Activated B cell treated with CpG ODN at 0.5 μM for 24 hours (primary cell): ENCODE results near the gene TIMM21. TPM values are rescaled to one million over a fixed set of nuclear protein-coding genes. Genes with fewer than 3 reads are reported as not detected.

Experiments used
- ATAC-seq: fragments of 200-7000 bp; cut with Tn5 transposase; one replicate; pipeline ENCODE4 v1.10.0; 2021; ENCODE audit warnings: low read depth, mild to moderate bottlenecking, moderate library complexity
- CTCF ChIA-PET: fragments of 350-600 bp; sonication (Branson Sonifier 250); formaldehyde crosslinking; loops from one replicate; lab custom pipeline; 2021; ENCODE audit warnings: antibody characterized with exemption; lab: Charles Lee
- POLR2A ChIA-PET: fragments of 350-600 bp; sonication (Branson Sonifier 250); formaldehyde crosslinking; loops from one replicate; lab custom pipeline; 2021; ENCODE audit warnings: antibody characterized with exemption; lab: Charles Lee
- DNase-seq: peaks from one replicate; pipeline ENCODE4 v3.0.0; 2022
- H3K27ac Mint-ChIP-seq: one replicate; pipeline ENCODE4 v1.8.0; 2020; ENCODE audit warnings: mixed read lengths
- H3K27me3 Mint-ChIP-seq: one replicate; pipeline ENCODE4 v1.8.0; 2021; ENCODE audit warnings: mixed read lengths
- H3K36me3 Mint-ChIP-seq: one replicate; pipeline ENCODE4 v1.8.0; 2021; ENCODE audit warnings: low read depth, mixed read lengths
- H3K4me1 Mint-ChIP-seq: one replicate; pipeline ENCODE4 v1.8.0; 2021; ENCODE audit warnings: mixed read lengths
- H3K4me3 Mint-ChIP-seq: one replicate; pipeline ENCODE4 v1.8.0; 2020; ENCODE audit warnings: mild to moderate bottlenecking, mixed read lengths
- H3K9me3 Mint-ChIP-seq: one replicate; pipeline ENCODE4 v1.8.0; 2020; ENCODE audit warnings: mixed read lengths
- intact Hi-C: fragments of 100-400 bp; cut with micrococcal nuclease; formaldehyde crosslinking; loops from one replicate; pipeline ENCODE4 v1.15.1; 2024
- total RNA-seq: library from RNA; stranded (reverse); gene quantifications from 2 replicates; pipeline ENCODE4 v1.2.3, GENCODE V29; 2022
- TF ChIP-seq, protein P1 (sequence below): fragments of 200-600 bp; IDR thresholded peaks from one replicate; pipeline ENCODE4 v1.8.0; 2022; ENCODE audit warnings: antibody characterized with exemption, mild to moderate bottlenecking

TIMM21 gene
- total RNA-seq, 1 donor from 2014 or later, result 23.3 TPM

GRCh38 chr18:74139411-74139810 is 8.9 kb upstream of the TIMM21 start:
- intact Hi-C loops, result no loop called here
- ChIA-PET CTCF (interaction anchor here (1.1 kb wide), 1 partner anchor 28 kb away, joined by 3 read pairs; no protein-coding TSS in a partner anchor), POLR2A (no interaction called here)
- peaks cover 19% of the 10 kb centered on the region for H3K27me3 Mint-ChIP-seq
- no peaks in the 10 kb centered on the region for H3K4me1 Mint-ChIP-seq
- DNase-seq, result no peak
- no peak overlapping the region for H3K4me3 Mint-ChIP-seq
- TF ChIP-seq, protein P1, sequence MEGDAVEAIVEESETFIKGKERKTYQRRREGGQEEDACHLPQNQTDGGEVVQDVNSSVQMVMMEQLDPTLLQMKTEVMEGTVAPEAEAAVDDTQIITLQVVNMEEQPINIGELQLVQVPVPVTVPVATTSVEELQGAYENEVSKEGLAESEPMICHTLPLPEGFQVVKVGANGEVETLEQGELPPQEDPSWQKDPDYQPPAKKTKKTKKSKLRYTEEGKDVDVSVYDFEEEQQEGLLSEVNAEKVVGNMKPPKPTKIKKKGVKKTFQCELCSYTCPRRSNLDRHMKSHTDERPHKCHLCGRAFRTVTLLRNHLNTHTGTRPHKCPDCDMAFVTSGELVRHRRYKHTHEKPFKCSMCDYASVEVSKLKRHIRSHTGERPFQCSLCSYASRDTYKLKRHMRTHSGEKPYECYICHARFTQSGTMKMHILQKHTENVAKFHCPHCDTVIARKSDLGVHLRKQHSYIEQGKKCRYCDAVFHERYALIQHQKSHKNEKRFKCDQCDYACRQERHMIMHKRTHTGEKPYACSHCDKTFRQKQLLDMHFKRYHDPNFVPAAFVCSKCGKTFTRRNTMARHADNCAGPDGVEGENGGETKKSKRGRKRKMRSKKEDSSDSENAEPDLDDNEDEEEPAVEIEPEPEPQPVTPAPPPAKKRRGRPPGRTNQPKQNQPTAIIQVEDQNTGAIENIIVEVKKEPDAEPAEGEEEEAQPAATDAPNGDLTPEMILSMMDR, result no peak
- H3K36me3 Mint-ChIP-seq, result no peaks in the 10 kb centered on the region
- H3K9me3 Mint-ChIP-seq, result no peaks in the 10 kb centered on the region
- no peak for ATAC-seq
- no peak overlapping the region for H3K27ac Mint-ChIP-seq

DNA sequence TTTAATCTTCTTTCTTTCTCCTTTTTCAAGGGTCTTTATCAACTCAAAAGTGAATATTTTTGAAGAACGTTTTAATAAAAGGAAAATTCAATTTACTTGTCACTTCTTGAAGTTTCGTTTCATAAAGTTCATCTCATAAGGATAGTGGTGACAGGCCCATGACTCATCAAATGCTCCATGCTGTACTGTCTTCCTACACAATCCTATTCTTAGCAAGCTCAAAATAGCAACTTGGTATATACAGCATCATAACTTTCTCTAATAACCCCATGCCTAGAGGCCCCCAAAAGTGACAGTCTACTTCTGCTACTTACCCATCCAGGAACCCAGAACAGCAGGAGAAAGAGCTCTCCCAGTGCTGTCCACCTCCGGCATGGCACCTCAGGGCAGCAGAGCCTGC is 8.4 kb upstream of the TIMM21 start:
- H3K4me3 Mint-ChIP-seq, result no peak overlapping the region
- TF ChIP-seq, protein P1, result no peak
- CTCF ChIA-PET, result interaction anchor here (1.1 kb wide), 1 partner anchor 29 kb away, joined by 3 read pairs; no protein-coding TSS in a partner anchor

DNA sequence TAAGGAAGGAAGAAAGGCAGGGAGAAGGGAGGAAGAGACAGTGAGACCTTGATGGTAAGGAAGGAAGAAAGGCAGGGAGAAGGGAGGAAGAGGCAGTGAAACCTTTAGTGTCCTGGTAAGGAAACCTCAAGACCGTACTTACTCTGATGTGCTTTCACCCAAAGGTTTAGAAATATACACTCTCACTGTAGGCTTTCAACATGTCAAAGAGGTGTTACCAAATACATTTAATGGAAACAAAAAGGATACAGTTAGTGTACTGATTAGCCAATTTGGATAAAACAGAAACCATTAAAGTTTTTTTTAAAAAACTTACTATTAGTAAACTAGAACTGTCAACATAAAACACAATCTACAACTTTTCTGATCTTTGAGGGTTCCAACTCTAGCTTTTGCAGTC is 7.7 kb upstream of the TIMM21 start:
- peaks cover 19% of the 10 kb centered on the region for H3K27me3 Mint-ChIP-seq
- DNase-seq, result no peak
- CTCF ChIA-PET, result interaction anchor here (1.1 kb wide), 1 partner anchor 29 kb away, joined by 3 read pairs; no protein-coding TSS in a partner anchor
- POLR2A ChIA-PET, result no interaction called here
- H3K9me3 Mint-ChIP-seq, result no peaks in the 10 kb centered on the region
- H3K36me3 Mint-ChIP-seq, result no peaks in the 10 kb centered on the region
- no peak overlapping the region for H3K4me3 Mint-ChIP-seq
- TF ChIP-seq, protein P1, result no peak
- intact Hi-C loops, result no loop called here
- no peak for ATAC-seq
- H3K4me1 Mint-ChIP-seq, result no peaks in the 10 kb centered on the region
- H3K27ac Mint-ChIP-seq, result no peak overlapping the region

More for the DNA sequence above, 8.4 kb upstream of the TIMM21 start:
- intact Hi-C loops, result no loop called here
- Mint-ChIP-seq H3K27ac (no peak overlapping the region), H3K4me1 (no peaks in the 10 kb centered on the region), H3K9me3 (no peaks in the 10 kb centered on the region), H3K27me3 (peaks cover 19% of the 10 kb centered on the region), H3K36me3 (no peaks in the 10 kb centered on the region)
- DNase-seq, result no peak
- POLR2A ChIA-PET, result no interaction called here
- no peak for ATAC-seq

DNA sequence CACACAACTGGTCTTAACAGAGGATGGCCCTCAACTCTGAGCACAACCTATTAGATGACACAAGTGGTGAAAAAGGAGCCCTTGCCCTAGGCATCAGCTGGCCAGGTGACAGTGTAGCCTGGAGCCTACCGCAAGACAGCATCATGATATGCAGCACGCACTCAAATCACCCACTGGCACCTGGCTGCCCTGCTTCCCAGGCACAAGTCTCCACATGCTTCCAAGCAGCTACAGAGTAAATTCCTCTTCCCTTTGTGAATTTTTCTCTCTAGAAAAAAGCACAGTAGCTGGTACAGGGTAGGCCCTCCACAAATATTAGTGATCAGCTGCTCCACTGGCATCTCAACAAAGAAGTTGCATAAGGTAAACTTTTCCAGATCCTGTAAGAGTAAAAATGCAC is 6.7 kb upstream of the TIMM21 start:
- no peaks in the 10 kb centered on the region for H3K9me3 Mint-ChIP-seq
- intact Hi-C loops, result no loop called here
- POLR2A ChIA-PET, result no interaction called here

DNA sequence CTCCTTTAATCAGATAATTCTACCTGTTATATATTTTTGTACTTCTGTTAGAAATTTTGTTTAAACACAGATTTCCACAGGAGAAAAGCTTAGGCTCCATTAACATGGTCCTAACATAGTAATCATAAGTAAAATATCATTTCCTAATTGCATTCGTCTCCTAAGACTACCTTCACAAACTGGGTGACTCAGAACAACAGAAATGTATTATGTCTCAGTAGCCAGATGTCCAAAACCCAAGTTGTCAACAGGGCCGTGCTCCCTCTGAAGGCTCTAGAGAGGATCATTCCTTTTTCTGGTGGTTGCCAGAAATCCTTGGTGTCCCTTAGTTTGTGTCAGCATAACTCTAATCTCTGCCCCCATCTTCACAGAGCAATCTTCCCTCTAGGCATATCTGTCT is 6.1 kb upstream of the TIMM21 start:
- H3K36me3 Mint-ChIP-seq, result no peaks in the 10 kb centered on the region
- TF ChIP-seq, protein P1, result no peak
- DNase-seq (no peak), ATAC-seq (no peak)
- peaks cover 6% of the 10 kb centered on the region for H3K4me1 Mint-ChIP-seq
- H3K27ac Mint-ChIP-seq, result no peak overlapping the region
- intact Hi-C loops, result no loop called here
- H3K4me3 Mint-ChIP-seq, result no peak overlapping the region
- peaks cover 13% of the 10 kb centered on the region for H3K27me3 Mint-ChIP-seq
- CTCF ChIA-PET, result no interaction called here
- POLR2A ChIA-PET, result no interaction called here
- no peaks in the 10 kb centered on the region for H3K9me3 Mint-ChIP-seq

More for the DNA sequence above, 6.7 kb upstream of the TIMM21 start:
- Mint-ChIP-seq H3K36me3 (no peaks in the 10 kb centered on the region), H3K27ac (no peak overlapping the region), H3K4me1 (peaks cover 2% of the 10 kb centered on the region), H3K4me3 (no peak overlapping the region), H3K27me3 (peaks cover 17% of the 10 kb centered on the region)
- CTCF ChIA-PET, result no interaction called here
- DNase-seq, result no peak
- TF ChIP-seq, protein P1, result no peak
- ATAC-seq, result no peak
